HepG2 (cell line): ENCODE measurements around the gene BOLL.

Source experiments
- FOXP1 ChIP-seq, 2 experiments: fragments of 450-650 bp in 1 of 2; IDR thresholded peaks; 2 replicates each; pipeline ENCODE4 v1.6.1; 2017 to 2018; ENCODE audit warnings: antibody characterized with exemption in 1 of 2
- GABPA ChIP-seq, 2 experiments: IDR thresholded peaks; 2 replicates each; pipeline ENCODE4 v1.6.1; 2011 to 2016; ENCODE audit warnings: low read depth in 2 of 2, low read length in 1 of 2, missing biosample characterization in 1 of 2, missing genetic modification characterization in 1 of 2
- GATAD2A ChIP-seq: IDR thresholded peaks from 2 replicates; pipeline ENCODE4 v1.6.1; 2016
- TF ChIP-seq, protein P1 (sequence below): sonication (generic); formaldehyde crosslinking; conservative IDR thresholded peaks from 2 replicates; pipeline ENCODE4 v1.5.0; 2020; ENCODE audit warnings: missing genetic modification reagents
- TF ChIP-seq, protein P2 (sequence below): sonication (generic); formaldehyde crosslinking; IDR thresholded peaks from 2 replicates; pipeline ENCODE4 v1.4.0; 2020; ENCODE audit warnings: missing genetic modification reagents

DNA sequence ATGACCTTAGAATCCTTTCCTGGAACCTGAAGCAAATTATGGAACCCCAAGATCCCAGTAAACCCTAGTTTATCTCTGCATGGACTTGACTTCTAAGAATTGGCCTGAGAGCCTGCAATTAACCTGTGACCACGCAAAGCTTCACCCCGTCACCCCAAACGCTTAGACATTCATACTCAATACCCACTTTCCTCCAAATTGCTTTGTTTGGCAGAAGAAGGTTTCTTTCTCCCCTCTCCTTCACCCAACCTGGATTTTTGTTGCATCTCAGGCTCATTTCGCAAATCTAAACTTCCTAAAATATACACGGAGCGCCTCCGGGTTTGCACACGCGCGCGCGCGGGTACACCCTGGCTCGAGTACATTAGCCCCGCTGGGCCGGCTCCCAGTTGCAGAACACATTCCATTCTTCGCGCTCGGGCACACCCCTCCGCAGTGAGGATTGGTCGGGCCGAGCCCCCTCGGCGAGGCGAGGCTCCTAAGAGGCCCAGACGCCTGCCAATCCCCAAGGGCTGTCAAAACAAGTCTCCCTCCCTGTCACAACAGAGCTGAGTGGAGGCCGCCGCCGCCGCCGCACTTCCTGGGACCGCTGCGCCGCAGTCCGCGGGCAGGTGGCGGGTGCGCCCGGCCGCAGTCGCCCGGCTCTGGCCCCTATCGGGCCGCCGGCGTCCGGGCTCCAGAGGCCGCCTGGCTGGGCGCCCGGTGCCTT lies 19.1 kb upstream of the BOLL start, which contains the start of gene PLCL1:
- no peak for TF ChIP-seq GATAD2A (CRISPR knock-in tag)
- TF ChIP-seq FOXP1 (IDR thresholded peaks at IDR 0.05) = no peak
- no peak for TF ChIP-seq FOXP1 (CRISPR knock-in tag; IDR thresholded peaks at IDR 0.05)
- TF ChIP-seq, protein P1, sequence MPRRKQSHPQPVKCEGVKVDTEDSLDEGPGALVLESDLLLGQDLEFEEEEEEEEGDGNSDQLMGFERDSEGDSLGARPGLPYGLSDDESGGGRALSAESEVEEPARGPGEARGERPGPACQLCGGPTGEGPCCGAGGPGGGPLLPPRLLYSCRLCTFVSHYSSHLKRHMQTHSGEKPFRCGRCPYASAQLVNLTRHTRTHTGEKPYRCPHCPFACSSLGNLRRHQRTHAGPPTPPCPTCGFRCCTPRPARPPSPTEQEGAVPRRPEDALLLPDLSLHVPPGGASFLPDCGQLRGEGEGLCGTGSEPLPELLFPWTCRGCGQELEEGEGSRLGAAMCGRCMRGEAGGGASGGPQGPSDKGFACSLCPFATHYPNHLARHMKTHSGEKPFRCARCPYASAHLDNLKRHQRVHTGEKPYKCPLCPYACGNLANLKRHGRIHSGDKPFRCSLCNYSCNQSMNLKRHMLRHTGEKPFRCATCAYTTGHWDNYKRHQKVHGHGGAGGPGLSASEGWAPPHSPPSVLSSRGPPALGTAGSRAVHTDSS (CRISPR knock-in tag) = no peak
- no peak for TF ChIP-seq GABPA (IDR thresholded peaks at IDR 0.05; ENCODE audit: low read depth, low read length)
- no peak for TF ChIP-seq GABPA (CRISPR knock-in tag; IDR thresholded peaks at IDR 0.05; ENCODE audit: low read depth)
- TF ChIP-seq, protein P2, sequence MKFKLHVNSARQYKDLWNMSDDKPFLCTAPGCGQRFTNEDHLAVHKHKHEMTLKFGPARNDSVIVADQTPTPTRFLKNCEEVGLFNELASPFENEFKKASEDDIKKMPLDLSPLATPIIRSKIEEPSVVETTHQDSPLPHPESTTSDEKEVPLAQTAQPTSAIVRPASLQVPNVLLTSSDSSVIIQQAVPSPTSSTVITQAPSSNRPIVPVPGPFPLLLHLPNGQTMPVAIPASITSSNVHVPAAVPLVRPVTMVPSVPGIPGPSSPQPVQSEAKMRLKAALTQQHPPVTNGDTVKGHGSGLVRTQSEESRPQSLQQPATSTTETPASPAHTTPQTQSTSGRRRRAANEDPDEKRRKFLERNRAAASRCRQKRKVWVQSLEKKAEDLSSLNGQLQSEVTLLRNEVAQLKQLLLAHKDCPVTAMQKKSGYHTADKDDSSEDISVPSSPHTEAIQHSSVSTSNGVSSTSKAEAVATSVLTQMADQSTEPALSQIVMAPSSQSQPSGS (CRISPR knock-in tag) = no peak
